ENCODE data around the gene FASTKD1.
"Not testable (repeated sequence)": the region's sequence is repeated elsewhere in the genome, so short reads cannot be mapped to it uniquely, and the experiment has no call there.

FASTKD1 gene

GRCh38 chr2:169609264-169609663 lies 35.6 kb upstream of the FASTKD1 start:
- no peak for DNase-seq
- H3K27ac ChIP-seq, result no peak overlapping the region
- TF ChIP-seq CTCF (IDR thresholded peaks at IDR 0.05; ENCODE audit: low read depth, low read length, missing control alignments), result no peak
- in situ Hi-C loops (cut with HindIII; ENCODE audit: low pct_ligation_motif_present, low sequenced_read_pairs), result no loop called here
- peaks cover 27% of the 10 kb centered on the region for H3K36me3 ChIP-seq (replicated peaks)
- H3K27me3 ChIP-seq (replicated peaks), result no peaks in the 10 kb centered on the region
- H3K4me3 ChIP-seq (ENCODE audit: low read depth, low read length), result no peak overlapping the region

- Histone ChIP-seq H3K4me3 (ENCODE audit: low read depth, low read length) (no peak overlapping the region), H3K27me3 (replicated peaks) (no peaks in the 10 kb centered on the region), H3K36me3 (replicated peaks) (no peaks in the 10 kb centered on the region), H3K27ac (no peak overlapping the region)
- in situ Hi-C loops (cut with HindIII; ENCODE audit: low pct_ligation_motif_present, low sequenced_read_pairs), result no loop called here
- TF ChIP-seq CTCF (IDR thresholded peaks at IDR 0.05; ENCODE audit: low read depth, low read length, missing control alignments), result no peak
- no peak for DNase-seq
These were observed 25.9 kb upstream of the FASTKD1 start for GRCh38 chr2:169599568-169599967.

- H3K4me3 ChIP-seq (ENCODE audit: low read depth, low read length), result no peak overlapping the region
- TF ChIP-seq CTCF (IDR thresholded peaks at IDR 0.05; ENCODE audit: low read depth, low read length, missing control alignments), result no peak
- in situ Hi-C loops (cut with HindIII; ENCODE audit: low pct_ligation_motif_present, low sequenced_read_pairs), result no loop called here
- no peak for DNase-seq
- no peaks in the 10 kb centered on the region for H3K27me3 ChIP-seq (replicated peaks)
- H3K27ac ChIP-seq, result no peak overlapping the region
- no peaks in the 10 kb centered on the region for H3K36me3 ChIP-seq (replicated peaks)
These were observed 25.3 kb upstream of the FASTKD1 start for GRCh38 chr2:169598982-169599381.

- H3K27ac ChIP-seq; H3K36me3 ChIP-seq (replicated peaks); DNase-seq; H3K4me3 ChIP-seq (ENCODE audit: low read depth, low read length); in situ Hi-C loops (cut with HindIII; ENCODE audit: low pct_ligation_motif_present, low sequenced_read_pairs); H3K27me3 ChIP-seq (replicated peaks): not testable (repeated sequence)
These were observed 22.9 kb upstream of the FASTKD1 start for GRCh38 chr2:169596546-169596945.

GRCh38 chr2:169590804-169591203 lies 17.1 kb upstream of the FASTKD1 start:
- Histone ChIP-seq H3K27ac (no peak overlapping the region), H3K36me3 (replicated peaks) (no peaks in the 10 kb centered on the region), H3K27me3 (replicated peaks) (no peaks in the 10 kb centered on the region), H3K4me3 (ENCODE audit: low read depth, low read length) (no peak overlapping the region)
- in situ Hi-C loops (cut with HindIII; ENCODE audit: low pct_ligation_motif_present, low sequenced_read_pairs), result no loop called here
- no peak for TF ChIP-seq CTCF (IDR thresholded peaks at IDR 0.05; ENCODE audit: low read depth, low read length, missing control alignments)
- DNase-seq, result no peak

GRCh38 chr2:169585673-169586072 lies 12.0 kb upstream of the FASTKD1 start:
- Histone ChIP-seq H3K4me3 (ENCODE audit: low read depth, low read length) (peak overlapping the region; percentile 92), H3K27ac (peak overlapping the region; percentile 95), H3K36me3 (replicated peaks) (no peaks in the 10 kb centered on the region), H3K27me3 (replicated peaks) (no peaks in the 10 kb centered on the region)
- no peak for DNase-seq
- no peak for TF ChIP-seq CTCF (IDR thresholded peaks at IDR 0.05; ENCODE audit: low read depth, low read length, missing control alignments)
- in situ Hi-C loops (cut with HindIII; ENCODE audit: low pct_ligation_motif_present, low sequenced_read_pairs), result no loop called here

Data from brain microvascular endothelial cell (primary cell).